PC-3 (cell line): Measurements from ENCODE around the gene C16orf95.

Experiments
- CTCF ChIP-seq: fragments of 300-600 bp; sonication (generic); conservative IDR thresholded peaks from 2 replicates; pipeline ENCODE4 v1.5.1; 2017; ENCODE audit warnings: antibody characterized with exemption, low read depth, mild to moderate bottlenecking, low read length
- EZH2 ChIP-seq: fragments of 300-600 bp; sonication (generic); IDR thresholded peaks from one replicate; pipeline ENCODE4 v1.6.1; 2017; ENCODE audit warnings: antibody characterized with exemption, mild to moderate bottlenecking, low read length; ENCODE audit not compliant: unreplicated experiment

GRCh38 chr16:87298857-87299465 is 18.2 kb downstream of the C16orf95 start:
- TF ChIP-seq EZH2 (no peak), CTCF (no peak)
